ENCODE results near the gene FAM228B.

The FAM228B gene

DNA sequence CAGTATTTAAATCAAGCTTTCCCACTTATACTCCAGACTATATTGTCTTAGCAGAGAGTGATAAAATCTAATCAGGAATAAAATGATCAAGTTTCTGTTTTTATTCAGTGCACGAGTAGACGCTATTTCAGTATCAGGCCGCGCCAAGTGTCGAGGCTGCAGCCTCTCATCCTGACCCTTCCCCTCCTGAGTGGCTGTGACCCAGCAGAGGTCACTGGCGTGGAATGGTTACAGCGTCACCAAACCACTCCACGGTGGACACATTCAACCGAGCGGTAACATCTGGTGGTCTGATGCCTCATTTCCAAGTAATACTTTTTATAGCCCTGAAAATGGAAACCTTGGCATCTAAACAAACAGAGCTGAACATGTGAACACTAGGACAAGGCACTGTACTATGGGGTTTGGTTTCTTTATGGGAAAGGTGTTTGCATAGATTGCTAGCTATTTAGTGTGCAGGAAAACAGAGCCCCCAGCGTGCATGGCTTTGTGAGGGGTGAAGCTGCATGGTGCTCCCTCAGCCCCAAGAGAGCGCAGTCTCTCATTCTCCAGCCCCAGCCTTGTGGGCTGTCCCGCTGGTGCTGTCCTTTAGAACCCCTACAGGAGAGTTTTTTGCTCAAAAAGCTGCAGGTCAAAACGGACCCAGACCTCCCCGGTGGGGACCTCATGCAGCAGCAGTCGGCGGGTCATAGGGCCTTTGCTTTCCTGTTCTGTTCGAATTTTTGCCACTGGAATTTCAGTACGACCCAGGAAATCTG lies 79.9 kb downstream of the FAM228B start:
- no peak for DNase-seq (ENCODE audit: low read depth in 2 of 2)

GRCh38 chr2:24203787-24204150 lies 80.5 kb downstream of the FAM228B start:
- DNase-seq (ENCODE audit: low read depth in 2 of 2) = no peak

DNA sequence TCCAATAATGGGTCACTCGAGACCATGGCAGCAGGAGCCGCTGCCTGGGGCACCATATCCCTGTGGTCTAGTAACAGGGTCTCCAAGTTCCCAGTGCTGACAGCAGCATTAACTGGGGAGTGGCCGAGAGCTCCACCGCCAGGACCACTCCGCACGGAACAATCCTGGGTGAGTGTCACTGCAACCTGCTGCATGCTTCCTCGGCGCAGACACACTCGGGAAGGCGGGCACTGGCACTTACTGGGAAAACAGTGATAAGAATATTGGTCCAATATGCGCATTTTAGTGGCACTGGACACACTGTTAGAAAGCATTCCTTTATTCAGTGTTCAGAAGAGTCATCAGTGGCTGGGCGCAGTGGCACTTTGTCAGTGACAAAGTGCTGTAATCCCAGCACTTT lies 81.2 kb downstream of the FAM228B start:
- no peak for DNase-seq (ENCODE audit: low read depth in 2 of 2)

DNA sequence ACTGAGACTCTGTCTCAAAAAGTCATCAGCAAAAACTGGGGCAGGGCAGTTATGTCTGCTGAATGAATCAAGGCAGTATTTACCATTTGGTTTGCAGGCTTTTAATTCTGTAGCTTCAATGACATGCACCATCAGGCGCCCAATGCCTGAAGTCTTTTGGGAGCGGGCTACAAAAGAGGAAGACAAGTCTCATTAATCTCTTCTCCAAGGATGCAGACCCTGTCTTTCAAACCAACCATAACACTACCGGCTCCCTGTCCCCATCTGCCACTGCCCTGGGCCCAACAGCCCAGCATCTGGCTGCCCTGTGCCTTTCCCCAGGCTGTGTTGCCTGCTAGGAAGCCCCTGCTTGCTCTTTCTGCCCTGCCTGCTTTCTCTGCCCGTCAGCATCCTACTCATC lies 81.9 kb downstream of the FAM228B start:
- DNase-seq (ENCODE audit: low read depth in 2 of 2) = no peak

GRCh38 chr2:24206242-24206641 lies 83.0 kb downstream of the FAM228B start:
- no peak for DNase-seq (ENCODE audit: low read depth in 2 of 2)

DNA sequence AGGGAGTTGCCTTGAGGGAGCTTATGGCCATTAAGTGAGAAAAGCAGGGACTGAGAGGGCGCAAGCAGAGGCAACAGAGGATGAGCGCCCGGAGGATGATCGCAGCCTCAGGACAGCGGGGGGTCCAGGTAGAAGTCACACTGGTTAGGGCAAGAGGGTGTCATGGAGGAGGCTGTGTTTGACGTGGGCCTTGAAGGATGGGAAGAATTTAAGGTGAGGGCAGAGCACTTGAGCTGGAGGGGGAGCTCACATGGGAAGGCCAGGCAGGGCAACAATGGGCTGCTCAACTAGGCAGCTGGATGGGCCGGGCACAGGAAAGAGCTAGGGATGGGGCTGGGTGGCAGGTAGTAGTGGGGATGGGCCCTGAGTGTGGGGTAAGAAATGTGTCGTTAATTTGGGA lies 83.4 kb downstream of the FAM228B start:
- DNase-seq (ENCODE audit: low read depth in 2 of 2) = no peak

- no peak for DNase-seq (ENCODE audit: low read depth in 2 of 2)
Observed at GRCh38 chr2:24207359-24207758, 84.1 kb downstream of the FAM228B start.

DNA sequence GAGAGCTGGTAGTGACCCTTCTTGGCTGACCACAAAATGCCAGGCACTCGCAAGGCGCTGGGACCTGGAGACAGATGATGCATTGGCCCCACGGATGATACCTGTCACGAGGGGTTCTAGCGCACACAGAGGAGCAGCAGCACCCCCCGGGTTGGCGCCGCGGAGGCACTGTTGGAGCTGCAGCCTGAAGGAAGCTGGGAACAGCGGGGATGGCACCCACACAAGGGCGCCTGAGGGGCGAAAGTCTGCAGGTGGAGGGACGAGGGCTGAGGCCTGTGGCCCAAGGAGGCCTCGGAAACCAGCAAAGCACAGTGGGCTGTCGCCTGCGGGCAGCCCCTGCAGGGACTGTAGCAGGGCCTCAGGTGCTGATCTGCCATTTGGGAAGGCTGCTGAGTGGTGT lies 85.2 kb downstream of the FAM228B start:
- no peak for DNase-seq (ENCODE audit: low read depth in 2 of 2)

GRCh38 chr2:24209389-24210105 lies 86.3 kb downstream of the FAM228B start:
- no peak for DNase-seq (ENCODE audit: low read depth in 2 of 2)

DNA sequence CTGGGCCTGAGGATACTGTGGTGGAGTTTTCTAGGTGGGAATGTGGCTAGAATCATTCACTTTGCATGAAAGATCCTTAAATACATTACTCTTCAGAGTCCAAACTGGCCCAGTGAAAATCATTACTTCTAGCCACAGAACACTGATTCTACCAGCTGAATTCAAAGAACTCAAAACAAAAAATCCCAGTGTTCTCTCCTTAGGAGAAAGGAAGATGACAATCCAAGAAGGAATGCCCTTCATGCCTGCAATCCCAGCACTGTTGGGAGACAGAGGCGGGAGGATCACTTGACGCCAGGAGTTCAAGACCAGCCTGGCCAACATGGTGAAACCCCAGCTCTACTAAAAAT lies 86.8 kb downstream of the FAM228B start:
- no peak for DNase-seq (ENCODE audit: low read depth in 2 of 2)

GRCh38 chr2:24210723-24211122 lies 87.5 kb downstream of the FAM228B start:
- DNase-seq (ENCODE audit: low read depth in 2 of 2) = no peak

- no peak for DNase-seq (ENCODE audit: low read depth in 2 of 2)
Observed at GRCh38 chr2:24211408-24211807, 88.1 kb downstream of the FAM228B start.

DNA sequence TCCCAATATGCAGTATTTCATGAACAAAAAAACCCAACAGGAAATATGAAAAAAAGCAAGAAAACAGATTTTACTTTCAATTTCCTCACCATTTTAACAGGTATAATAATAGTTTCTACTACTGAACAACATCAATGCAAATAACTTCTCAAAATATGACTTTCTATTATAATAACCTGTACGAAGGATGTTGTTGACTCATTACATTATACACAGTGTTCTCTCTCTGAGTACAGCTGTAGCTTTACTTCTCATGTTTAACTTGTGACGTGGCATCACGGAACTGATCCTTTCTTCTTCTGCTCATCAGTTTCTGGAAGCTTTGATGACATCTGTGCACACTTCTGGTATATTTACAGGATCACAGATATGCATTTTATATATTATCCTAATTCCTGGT lies 91.6 kb downstream of the FAM228B start:
- no peak for DNase-seq (ENCODE audit: low read depth in 2 of 2)

All from stimulated activated CD8-positive, alpha-beta memory T cell treated with anti-CD3 and anti-CD28 coated beads, Interleukin-7, amount 100 ng/mL, for 4 hours (primary cell).